HG03354 (cell line): ENCODE results near the gene CCDC85A.

Experiments
- ATAC-seq: cut with Tn5 transposase; IDR thresholded peaks from one replicate; pipeline ENCODE4 v1.9.1; 2021; ENCODE audit warnings: mild to moderate bottlenecking; ENCODE audit not compliant: unreplicated experiment, poor library complexity, severe bottlenecking

CCDC85A gene

DNA sequence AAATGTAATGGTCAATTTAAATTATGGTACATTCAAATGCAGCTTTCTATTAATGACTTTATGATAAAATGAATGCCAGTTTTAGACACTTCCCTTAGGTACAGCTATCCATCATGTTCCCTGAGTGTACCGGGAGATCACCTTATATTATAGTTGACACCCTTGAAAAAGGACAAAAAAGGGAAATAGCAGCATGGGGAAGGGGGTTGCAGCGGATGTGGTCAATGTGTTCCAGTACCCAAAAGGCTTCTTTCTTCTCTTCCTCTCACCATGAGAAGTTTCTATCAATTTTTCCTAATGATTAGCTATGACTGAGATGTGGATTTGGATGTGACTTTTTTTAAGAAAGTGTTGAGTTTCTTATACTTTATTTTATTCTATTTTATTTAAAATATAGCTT is 154.4 kb downstream of the CCDC85A start:
- no peak for ATAC-seq

DNA sequence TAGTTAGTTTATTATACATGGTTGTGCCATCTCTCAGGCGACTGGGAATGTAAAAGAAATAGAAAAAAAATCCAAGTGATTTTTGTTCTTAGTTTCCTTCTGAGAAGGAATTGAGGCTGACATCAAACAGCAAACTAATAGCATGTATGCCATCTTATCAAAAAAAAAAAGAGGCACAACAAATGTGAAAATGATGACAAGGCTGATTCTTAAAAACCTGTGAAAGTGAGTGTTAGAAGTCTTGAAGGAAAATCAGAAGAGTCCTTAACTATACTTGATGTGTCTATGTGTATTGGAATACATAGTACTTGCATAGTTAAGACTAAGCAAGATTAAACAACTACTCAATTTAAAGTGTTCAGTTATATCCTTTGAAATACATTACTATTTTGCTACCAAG is 161.0 kb downstream of the CCDC85A start:
- ATAC-seq, result no peak

DNA sequence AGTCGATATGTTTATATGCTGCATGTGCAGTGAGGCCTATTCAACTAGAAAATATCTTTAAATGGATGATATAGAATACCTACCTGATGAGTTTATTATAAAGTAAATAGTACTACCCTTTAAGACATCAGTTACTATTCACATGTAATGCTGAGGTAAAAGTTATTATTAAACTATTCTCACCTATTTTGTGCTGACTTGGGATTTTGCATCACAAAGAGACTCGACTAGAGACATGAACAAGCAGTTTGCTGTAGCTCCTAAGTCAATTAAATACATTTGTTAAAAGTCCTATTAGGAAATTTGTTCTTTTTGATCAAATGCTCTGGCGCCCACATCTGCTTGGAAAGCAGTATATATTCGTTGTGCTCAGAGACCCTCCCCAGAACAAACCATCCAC is 164.1 kb downstream of the CCDC85A start:
- ATAC-seq, result no peak

DNA sequence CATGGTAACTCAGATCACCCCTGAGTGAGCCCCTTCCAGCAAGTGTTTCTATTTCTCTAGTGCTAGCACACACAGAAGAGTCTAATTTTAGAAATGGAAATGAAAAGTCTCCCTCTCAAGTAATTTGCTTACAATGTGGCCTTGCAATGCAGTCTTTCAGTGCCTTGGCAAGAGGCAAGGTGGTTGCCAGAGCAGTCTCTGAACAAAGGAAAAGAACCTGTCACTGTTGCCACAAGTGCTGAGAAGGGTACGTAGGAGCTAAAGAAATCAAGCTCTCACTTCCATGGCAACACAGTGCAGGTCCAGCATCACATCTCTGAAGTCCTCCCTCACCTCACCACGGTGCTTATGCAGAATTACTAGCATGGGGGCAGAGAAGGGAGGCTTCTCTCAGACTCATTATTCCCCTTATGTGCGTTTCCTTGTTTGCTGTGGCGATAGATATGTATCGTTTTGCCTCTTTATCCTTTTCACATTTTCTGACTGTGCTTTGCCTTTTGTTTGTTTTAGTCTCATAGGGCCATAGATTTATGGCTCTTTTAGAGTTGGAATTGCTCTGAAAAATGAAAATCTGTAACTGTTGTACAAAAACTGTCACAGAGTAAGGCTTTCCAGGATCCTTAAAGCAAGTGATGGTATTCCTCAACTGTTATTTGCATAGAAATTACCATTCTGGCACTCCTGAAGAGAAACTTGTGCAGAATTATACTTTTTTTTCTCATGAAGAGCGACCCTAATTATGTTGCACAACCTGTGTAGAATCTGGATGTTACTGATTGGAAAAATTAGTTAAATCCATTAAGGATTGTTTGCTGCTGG is 164.8 kb downstream of the CCDC85A start:
- ATAC-seq, result no peak

DNA sequence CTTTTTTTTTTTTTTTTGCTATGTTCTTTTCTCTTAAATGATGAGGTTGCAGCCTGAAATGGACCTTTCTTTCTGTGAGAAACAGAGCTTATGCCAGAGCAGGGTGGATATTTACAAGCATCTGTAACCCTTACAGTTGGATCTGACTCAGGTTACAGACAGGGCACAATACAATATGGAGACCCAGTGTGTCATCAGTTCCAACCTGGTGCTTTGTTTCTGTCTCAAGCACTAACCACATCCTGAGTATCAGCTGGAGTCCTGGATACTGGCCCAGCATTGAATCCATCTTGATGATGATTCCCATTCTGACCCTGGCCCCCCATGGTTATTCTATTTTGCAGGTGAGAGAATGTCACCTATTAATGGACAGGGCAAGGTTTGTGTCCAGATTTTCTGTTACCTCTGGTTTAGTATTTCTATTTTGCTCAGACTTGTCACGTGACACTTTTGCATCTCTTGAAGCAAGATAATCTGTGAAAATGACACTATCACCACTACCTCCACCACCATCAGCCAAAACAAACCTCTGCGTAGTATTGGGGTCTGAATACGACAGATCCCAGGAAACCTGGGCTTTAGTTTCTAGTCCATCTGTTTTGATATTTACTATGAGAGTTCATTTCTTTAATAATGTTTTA is 174.0 kb downstream of the CCDC85A start:
- no peak for ATAC-seq

DNA sequence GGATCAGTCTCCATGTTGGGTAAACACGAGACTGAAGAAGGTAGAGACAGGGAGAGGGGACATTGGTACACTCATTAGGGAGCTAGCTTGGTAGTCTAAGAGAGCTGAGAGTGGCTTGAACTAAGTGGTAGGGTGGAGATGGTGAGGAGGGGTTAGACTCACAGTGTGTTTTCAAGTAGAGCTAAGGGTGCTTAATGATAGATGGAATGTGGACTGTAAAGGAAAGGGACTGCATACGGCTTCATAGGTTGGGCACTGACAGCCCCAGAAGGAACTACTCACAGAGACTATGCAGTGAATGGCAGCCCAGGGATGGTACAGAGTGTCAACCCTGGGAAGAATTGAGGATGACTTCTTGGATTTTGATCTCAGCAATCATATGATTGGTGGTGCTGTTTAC is 178.1 kb downstream of the CCDC85A start:
- no peak for ATAC-seq

DNA sequence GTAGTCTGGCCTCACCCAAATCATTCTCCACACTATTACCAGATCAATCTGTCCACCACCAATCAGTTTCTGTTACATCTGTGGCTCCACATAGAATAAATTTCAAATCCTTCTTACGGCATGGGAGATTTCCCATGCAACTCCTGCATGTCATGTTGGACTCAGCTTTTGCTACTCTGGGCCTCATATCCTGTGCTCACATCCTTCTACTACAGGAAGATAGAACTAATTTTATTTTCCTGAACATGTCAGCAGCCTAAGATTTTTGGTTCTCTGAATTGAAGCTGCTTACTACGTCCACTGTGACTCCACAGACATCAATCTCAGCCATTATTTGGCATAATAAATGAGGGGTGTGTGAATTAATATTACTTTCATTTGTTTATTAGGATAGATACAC is 181.1 kb downstream of the CCDC85A start:
- ATAC-seq, result no peak

DNA sequence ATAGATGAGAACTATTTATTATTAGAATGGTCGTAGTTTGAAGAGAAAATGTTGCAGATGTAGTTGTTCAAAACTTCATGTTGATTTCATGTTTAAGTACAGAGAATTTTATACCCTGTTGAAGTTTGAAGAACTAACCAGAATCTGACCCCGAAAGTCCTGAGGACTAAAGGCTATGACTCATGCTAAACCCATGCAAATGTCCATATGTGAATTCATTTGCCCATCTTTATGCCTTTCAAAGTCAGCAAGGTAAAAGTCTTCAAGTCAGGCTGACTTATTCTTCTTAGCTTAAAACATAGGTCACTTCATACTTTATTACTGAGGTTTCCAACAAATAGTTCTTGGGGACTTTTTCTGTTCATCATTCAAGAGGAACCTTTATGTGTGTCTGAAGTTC is 185.5 kb downstream of the CCDC85A start:
- no peak for ATAC-seq

DNA sequence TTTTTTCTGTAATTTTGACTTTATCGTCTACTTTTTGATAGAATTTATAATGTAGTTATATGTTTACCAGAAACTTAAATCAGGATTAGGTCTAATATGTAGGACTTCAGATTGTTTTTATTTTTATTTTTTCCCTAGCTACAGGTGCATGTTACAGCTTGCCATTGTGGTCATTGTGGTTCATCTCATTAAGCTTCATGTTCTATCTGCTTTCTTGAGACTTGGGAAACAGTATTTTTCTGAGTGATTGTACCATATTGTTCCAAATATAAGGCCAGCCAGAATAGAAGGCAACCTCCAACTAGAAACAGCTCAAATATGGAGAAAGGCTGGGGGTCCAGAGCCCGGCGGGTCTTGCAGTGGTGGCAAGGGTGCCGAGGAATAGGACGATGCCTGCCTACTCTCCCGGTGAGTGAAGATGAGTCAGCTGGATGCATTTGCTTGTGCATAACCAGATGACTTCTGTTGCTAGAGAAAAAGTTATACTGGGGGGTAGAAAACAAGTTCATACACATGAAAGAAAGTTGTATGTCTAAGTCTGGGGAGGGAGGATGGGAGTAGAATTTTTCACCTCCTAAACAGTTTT is 188.4 kb downstream of the CCDC85A start:
- ATAC-seq, result no peak

DNA sequence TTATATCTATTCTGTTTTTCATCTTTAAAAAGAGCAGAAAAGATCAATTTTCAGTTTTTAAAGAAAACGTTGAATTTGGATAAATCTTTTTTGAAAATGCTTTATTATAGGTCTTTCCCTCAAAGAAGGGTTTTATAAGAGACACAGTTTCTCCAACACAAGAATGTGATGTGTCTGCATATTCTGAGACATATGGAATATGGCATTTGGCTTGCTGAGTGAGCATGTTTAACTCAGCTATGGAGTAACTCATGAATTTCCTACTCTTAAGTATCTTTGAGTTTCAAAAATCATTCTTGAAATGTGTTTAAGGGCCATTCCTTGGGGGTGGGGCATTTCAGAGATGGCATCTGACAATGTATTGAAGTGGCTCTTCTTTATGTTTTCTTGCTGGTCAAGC is 191.5 kb downstream of the CCDC85A start:
- no peak for ATAC-seq

DNA sequence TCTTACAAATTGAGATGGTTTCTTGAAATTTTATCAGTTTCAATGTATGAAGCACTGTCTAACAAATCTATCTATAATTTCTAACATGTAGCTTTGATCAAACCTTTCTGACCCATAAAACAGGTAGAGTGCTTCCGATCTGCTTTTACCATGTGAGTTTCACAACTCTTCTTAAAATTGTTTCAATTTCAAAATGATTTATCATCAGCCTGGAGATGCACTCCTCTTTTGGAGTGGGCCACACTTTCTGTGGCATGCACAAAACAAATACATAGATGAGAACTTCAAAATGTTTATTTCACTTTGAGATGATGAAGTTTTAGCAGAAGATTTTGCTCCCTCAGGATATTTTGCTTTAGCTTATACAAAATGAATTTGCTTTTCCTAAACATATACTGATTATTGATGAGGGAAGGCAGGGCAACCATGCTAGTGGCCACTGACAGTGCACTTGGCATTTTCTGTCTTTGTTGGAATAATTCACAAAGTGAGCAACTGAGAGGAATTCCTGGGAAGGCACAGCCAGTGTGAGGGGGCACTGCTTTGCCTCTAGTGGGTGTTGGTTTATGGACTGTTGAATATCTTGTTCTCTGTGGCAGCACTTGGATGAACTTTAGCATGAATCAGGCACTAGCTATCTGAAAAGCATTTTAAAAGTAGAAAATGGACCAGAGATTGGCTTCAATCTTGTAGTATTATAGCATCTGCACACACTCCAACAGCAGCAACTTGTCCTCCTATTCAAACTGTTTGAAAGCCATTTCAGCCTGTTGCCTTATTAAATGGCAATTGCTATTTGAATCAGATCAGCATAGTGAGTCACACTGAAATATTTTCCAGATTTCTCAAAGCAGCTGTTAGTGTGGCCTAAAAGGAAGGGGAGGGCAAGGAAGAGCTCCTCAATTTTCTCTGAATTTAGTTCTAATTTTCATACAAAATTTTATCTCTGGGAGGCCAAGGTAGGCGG is 193.2 kb downstream of the CCDC85A start:
- no peak for ATAC-seq

DNA sequence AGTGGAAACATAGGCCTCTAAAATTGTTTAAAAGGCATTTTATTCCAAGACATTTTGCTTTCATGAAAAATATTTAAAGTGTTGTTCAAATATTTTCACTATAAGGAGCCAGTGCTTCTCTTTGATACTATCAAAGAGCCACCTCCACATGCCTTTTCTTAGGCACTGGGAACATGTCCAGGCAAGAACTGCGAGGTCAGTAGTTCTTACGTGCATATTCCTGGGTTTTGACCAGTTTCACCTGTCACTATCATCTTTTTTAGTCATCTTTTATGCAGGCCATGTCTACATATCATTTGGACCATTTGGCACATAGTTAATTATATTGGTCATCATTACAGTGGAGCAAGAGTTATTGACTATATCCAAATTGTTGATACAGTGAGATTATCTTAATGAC is 195.3 kb downstream of the CCDC85A start:
- ATAC-seq, result no peak

DNA sequence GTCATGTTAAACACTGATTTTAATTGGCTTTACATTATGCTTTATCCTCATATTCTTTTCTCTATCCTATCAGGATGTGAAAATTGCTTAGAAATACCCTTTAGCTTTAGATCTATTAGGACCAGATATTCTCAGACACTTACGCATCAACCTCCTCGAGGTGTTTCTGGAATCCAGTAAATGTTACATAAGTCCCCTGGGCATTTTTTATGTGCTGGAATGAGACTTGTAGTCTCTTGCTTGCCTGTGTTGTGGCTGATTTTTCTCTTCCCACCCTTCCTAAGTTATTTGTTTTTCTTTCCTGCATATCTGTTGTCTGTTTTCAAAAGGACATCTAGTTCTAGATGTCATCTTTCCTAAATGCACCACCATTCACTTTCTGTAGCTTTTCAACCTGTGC is 197.1 kb downstream of the CCDC85A start:
- ATAC-seq, result no peak

DNA sequence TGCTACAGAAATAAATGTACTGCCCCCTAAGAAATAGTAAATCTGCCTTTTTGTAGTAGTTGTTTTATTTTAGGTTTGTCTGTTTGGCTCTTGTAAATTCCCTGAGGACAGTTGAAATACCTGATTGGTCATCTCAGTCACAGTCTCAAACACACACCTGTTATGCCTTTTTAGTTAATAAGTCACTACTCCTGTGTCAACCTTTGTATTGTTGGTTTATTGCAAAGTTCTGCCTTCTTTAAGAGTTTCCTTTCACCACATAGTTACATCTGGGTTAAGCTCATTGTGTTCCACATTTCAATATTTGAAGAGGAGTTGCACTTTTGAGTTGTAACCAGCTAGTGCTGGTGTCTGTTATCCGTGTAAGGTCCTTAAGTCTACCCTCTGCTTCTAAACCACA is 198.7 kb downstream of the CCDC85A start:
- no peak for ATAC-seq

DNA sequence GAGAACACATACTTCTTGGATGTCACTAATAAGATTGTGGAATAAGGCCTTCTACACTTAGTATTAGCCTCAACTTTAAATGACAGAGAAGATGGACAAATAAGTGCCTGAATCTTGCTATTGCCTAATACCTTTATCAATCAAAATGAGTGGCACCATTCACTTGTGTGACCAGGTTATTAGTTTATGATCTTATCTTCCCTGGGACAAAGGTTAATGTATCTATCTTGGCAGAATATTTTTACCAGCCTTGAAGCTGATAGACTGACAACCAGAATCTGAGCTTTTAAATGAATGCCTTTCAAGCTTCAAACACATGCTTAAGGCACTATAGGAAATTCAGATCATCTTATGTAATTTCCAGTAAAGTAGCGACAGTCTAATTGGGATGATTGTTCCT is 202.9 kb downstream of the CCDC85A start:
- ATAC-seq, result no peak

DNA sequence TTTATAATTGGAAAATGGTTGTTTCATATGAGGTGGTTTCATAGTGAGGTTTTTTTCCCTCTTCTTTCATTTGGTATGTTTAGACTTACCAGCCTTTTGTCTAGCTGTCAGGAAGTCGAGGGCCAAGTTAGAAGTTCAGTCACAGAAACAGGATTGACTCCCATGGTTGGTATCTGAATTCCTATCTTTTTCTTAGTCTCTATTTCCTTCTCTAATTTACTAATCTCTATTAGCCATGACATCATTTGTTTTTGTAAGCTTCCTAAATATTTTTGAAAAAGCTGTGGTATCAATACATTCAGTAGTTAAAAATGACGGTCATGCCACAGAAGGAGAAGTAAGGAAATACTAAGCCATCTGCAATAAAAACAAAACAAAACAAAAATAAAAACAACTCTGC is 206.9 kb downstream of the CCDC85A start:
- ATAC-seq, result no peak

DNA sequence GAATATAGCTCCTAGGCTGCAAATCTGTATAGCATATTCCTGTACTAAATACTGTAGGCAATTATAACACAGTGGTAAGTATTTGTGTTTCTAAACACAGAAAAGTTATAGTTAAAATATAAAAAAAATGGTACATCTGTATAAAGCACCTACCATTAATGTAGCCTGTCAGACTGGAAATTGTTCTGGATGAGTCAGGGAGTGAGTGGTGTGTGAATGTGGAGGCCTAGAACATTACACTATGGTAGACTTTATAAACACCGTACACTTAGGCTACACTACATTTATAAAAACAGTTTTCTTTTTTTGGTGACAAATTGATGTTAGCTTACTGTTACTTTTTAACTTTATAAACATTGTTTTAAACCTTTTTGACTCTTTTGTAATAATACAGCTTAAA is 226.3 kb downstream of the CCDC85A start:
- no peak for ATAC-seq

DNA sequence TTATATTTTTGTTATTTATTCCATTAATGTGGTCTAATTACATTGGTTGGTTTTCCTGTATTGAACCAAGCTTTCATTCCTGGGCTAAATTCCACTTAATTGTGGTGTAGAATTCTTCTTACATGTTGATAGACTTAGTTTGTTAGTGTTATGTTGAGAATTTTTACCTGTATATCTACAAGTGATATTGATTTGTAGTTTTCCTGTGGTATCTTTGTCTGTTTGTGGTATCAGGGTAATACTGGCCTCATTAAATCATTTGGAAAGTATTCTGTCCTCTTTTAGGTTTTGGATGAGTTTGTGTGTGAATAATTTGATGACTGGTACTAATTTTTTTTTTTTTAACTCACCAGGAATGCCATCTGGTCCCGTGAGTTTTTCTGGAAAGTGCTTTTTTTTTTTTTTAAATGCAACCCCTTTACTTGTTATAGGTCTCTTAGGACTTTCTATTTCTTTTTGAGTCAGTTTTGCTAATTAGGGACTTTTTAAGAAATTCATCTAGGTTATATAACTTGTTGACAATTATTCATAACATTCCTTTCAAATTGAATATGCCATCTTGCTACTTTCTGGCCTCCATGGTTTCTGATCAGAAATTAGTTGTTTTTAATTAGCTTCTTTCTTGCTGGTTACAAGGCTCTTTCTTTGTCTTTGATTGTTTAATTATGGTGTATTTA is 232.8 kb downstream of the CCDC85A start:
- no peak for ATAC-seq
